Lower leg skin (tissue), 3 donors: ENCODE results near the gene ZNF578.

Experiments used
- POLR2A ChIP-seq, 2 donors: fragments of 450-650 bp; IDR thresholded peaks; one replicate each; pipeline ENCODE4 v1.6.1; 2016 to 2017; ENCODE audit warnings: antibody characterized with exemption in 2 of 2, mild to moderate bottlenecking in 1 of 2, moderate library complexity in 1 of 2
- TF ChIP-seq, protein P1 (sequence below), 3 donors: fragments of 450-650 bp; IDR thresholded peaks; one replicate each; pipeline ENCODE4 v1.5.1; 2016; ENCODE audit warnings: antibody characterized with exemption in 3 of 3, mild to moderate bottlenecking in 3 of 3, moderate library complexity in 2 of 3

DNA sequence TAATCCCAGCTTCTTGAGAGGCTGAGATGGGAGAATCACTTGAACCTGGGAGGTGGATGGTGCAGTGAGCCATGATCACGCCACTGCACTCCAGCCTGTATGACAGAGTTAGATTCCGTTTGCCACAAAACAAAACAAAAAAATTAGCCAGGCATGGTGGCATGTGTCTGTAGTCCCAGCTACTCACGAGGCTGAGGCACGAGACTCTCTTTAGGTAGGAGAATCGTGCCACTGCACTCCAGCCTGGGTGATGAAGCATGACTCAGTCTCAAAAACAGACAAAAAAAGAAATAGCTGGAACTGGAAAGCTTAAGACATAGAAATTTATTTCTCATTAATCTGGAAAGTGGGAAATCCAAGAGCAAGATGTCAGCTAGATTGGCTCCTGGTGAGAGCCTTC is 53.9 kb downstream of the ZNF578 start:
- TF ChIP-seq, protein P1, sequence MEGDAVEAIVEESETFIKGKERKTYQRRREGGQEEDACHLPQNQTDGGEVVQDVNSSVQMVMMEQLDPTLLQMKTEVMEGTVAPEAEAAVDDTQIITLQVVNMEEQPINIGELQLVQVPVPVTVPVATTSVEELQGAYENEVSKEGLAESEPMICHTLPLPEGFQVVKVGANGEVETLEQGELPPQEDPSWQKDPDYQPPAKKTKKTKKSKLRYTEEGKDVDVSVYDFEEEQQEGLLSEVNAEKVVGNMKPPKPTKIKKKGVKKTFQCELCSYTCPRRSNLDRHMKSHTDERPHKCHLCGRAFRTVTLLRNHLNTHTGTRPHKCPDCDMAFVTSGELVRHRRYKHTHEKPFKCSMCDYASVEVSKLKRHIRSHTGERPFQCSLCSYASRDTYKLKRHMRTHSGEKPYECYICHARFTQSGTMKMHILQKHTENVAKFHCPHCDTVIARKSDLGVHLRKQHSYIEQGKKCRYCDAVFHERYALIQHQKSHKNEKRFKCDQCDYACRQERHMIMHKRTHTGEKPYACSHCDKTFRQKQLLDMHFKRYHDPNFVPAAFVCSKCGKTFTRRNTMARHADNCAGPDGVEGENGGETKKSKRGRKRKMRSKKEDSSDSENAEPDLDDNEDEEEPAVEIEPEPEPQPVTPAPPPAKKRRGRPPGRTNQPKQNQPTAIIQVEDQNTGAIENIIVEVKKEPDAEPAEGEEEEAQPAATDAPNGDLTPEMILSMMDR (IDR thresholded peaks at IDR 0.05) = no peak
- TF ChIP-seq POLR2A (IDR thresholded peaks at IDR 0.05) = no peak
